ENCODE data around the gene ZNF488. TPM values are rescaled to one million over a fixed set of nuclear protein-coding genes. Genes with fewer than 3 reads are reported as not detected.

Gene ZNF488
- total and polyA plus RNA-seq, 2 donors (not counting 1 experiment from before 2014, with no cell fraction given), result not detected

GRCh38 chr10:47317251-47317650 lies 66.8 kb downstream of the ZNF488 start:
- Mint-ChIP-seq H3K27ac (no peak overlapping the region), H3K9me3 (ENCODE audit: insufficient read depth) (no peaks in the 10 kb centered on the region), H3K27me3 (peaks cover 6% of the 10 kb centered on the region), H3K4me3 (no peak overlapping the region), H3K4me1 (no peaks in the 10 kb centered on the region)
- no peaks in the 10 kb centered on the region for H3K4me1 ChIP-seq (ENCODE audit: control insufficient read depth in 2 of 2, insufficient read depth in 2 of 2, low read length in 2 of 2)
- intact Hi-C loops (cut with micrococcal nuclease), result no loop called here
- H3K9me3 ChIP-seq (ENCODE audit: control extremely low read depth in 1 of 3, control insufficient read depth in 2 of 3, insufficient read depth in 1 of 3, low read length in 2 of 3), result no peaks in the 10 kb centered on the region
- no peak overlapping the region for H3K4me2 ChIP-seq (replicated peaks; ENCODE audit: low read depth, low read length, poor library complexity, severe bottlenecking)
- H3K9ac ChIP-seq (ENCODE audit: low read length), result no peak overlapping the region
- no peak overlapping the region for H2AFZ ChIP-seq (ENCODE audit: insufficient read depth, low read depth, low read length, poor library complexity, severe bottlenecking)
- CTCF ChIA-PET, result interaction anchor here (0.5 to 1.0 kb wide), 2 partner anchors 269 to 293 kb away, joined by 3 to 5 read pairs; no protein-coding TSS in a partner anchor
- H3K4me3 ChIP-seq (ENCODE audit: control extremely low read depth in 1 of 5, extremely low read depth in 1 of 5, insufficient read depth in 1 of 5, low read depth in 2 of 5, low read length in 4 of 5), result no peak overlapping the region
- POLR2A ChIA-PET, result no interaction called here
- H4K20me1 ChIP-seq (ENCODE audit: control insufficient read depth, insufficient read depth, low read length, poor library complexity, severe bottlenecking), result no peaks in the 10 kb centered on the region
- WGBS (ENCODE audit: insufficient coverage), result 86% methylated on average over 3 of the region's 4 CpGs
- no peaks in the 10 kb centered on the region for H3K79me2 ChIP-seq (ENCODE audit: control insufficient read depth, insufficient read depth, low read length)
- no peak for ATAC-seq (ENCODE audit: low read depth)
- no peak for DNase-seq
- no peaks in the 10 kb centered on the region for H3K36me3 ChIP-seq (replicated peaks in 1 of 2; ENCODE audit: control extremely low read depth in 1 of 2, control insufficient read depth in 1 of 2, extremely low read depth in 1 of 2, insufficient read depth in 2 of 2, low read length in 1 of 2)
- H3K27me3 ChIP-seq (replicated peaks in 1 of 4; ENCODE audit: control extremely low read depth in 1 of 4, control insufficient read depth in 3 of 4, insufficient read depth in 4 of 4, low read length in 3 of 4), result no peaks in the 10 kb centered on the region
- TF ChIP-seq EZH2 (IDR thresholded peaks at IDR 0.05; ENCODE audit: borderline replicate concordance, insufficient read depth, low read depth, low read length, poor library complexity, severe bottlenecking), result no peak
- TF ChIP-seq CTCF (IDR thresholded peaks at IDR 0.05), result no peak
- no peak overlapping the region for H3K27ac ChIP-seq (ENCODE audit: low read length in 2 of 2)

GRCh38 chr10:47316131-47316530 lies 68.0 kb downstream of the ZNF488 start:
- 81% methylated on average over 3 of the region's 5 CpGs for WGBS (ENCODE audit: insufficient coverage)
- ATAC-seq (ENCODE audit: low read depth), result no peak
- intact Hi-C loops (cut with micrococcal nuclease), result no loop called here
- TF ChIP-seq CTCF (IDR thresholded peaks at IDR 0.05) (no peak), EZH2 (IDR thresholded peaks at IDR 0.05; ENCODE audit: borderline replicate concordance, insufficient read depth, low read depth, low read length, poor library complexity, severe bottlenecking) (no peak)
- Histone ChIP-seq H3K4me2 (replicated peaks; ENCODE audit: low read depth, low read length, poor library complexity, severe bottlenecking) (no peak overlapping the region), H2AFZ (ENCODE audit: insufficient read depth, low read depth, low read length, poor library complexity, severe bottlenecking) (no peak overlapping the region), H3K79me2 (ENCODE audit: control insufficient read depth, insufficient read depth, low read length) (no peaks in the 10 kb centered on the region), H3K4me3 (ENCODE audit: control extremely low read depth in 1 of 5, extremely low read depth in 1 of 5, insufficient read depth in 1 of 5, low read depth in 2 of 5, low read length in 4 of 5) (no peak overlapping the region), H3K27ac (ENCODE audit: low read length in 2 of 2) (no peak overlapping the region), H3K36me3 (replicated peaks in 1 of 2; ENCODE audit: control extremely low read depth in 1 of 2, control insufficient read depth in 1 of 2, extremely low read depth in 1 of 2, insufficient read depth in 2 of 2, low read length in 1 of 2) (no peaks in the 10 kb centered on the region), H4K20me1 (ENCODE audit: control insufficient read depth, insufficient read depth, low read length, poor library complexity, severe bottlenecking) (no peaks in the 10 kb centered on the region), H3K27me3 (replicated peaks in 1 of 4; ENCODE audit: control extremely low read depth in 1 of 4, control insufficient read depth in 3 of 4, insufficient read depth in 4 of 4, low read length in 3 of 4) (no peaks in the 10 kb centered on the region), H3K9ac (ENCODE audit: low read length) (no peak overlapping the region), H3K9me3 (ENCODE audit: control extremely low read depth in 1 of 3, control insufficient read depth in 2 of 3, insufficient read depth in 1 of 3, low read length in 2 of 3) (no peaks in the 10 kb centered on the region), H3K4me1 (ENCODE audit: control insufficient read depth in 2 of 2, insufficient read depth in 2 of 2, low read length in 2 of 2) (no peaks in the 10 kb centered on the region)
- Mint-ChIP-seq H3K9me3 (ENCODE audit: insufficient read depth) (no peaks in the 10 kb centered on the region), H3K27ac (no peak overlapping the region), H3K4me1 (no peaks in the 10 kb centered on the region), H3K4me3 (no peak overlapping the region), H3K27me3 (peaks cover 3% of the 10 kb centered on the region)
- POLR2A ChIA-PET, result no interaction called here
- CTCF ChIA-PET, result interaction anchor here (1.7 to 10.0 kb wide), 3 partner anchors 8 to 291 kb away, joined by 4 to 201 read pairs (median 83); no protein-coding TSS in a partner anchor
- no peak for DNase-seq

Other genes with a start within 250 kb of the ZNF488 start
- not detected in 2 replicates for gene GDF10, start 84.1 kb downstream of the ZNF488 start, total RNA-seq
- not detected in 2 replicates for gene GDF10, start 84.1 kb downstream of the ZNF488 start, polyA plus RNA-seq
- not detected in 2 replicates for gene GDF2, start 61.8 kb downstream of the ZNF488 start, total RNA-seq
- not detected in 2 replicates for gene GDF2, start 61.8 kb downstream of the ZNF488 start, polyA plus RNA-seq
- gene RBP3, start 35.9 kb downstream of the ZNF488 start, total RNA-seq, result not detected in 2 replicates
- gene RBP3, start 35.9 kb downstream of the ZNF488 start, polyA plus RNA-seq, result not detected in 2 replicates
- not detected in 2 replicates for gene ANXA8, start 99.8 kb upstream of the ZNF488 start, total RNA-seq
- not detected in 2 replicates for gene ANXA8, start 99.8 kb upstream of the ZNF488 start, polyA plus RNA-seq
- not detected in 2 replicates for gene FAM25G, start 107.4 kb upstream of the ZNF488 start, total RNA-seq
- gene FAM25G, start 107.4 kb upstream of the ZNF488 start, polyA plus RNA-seq, result not detected in 2 replicates
- 6.7 and 6.8 TPM in 2 replicates for gene AGAP9, start 139.3 kb upstream of the ZNF488 start, total RNA-seq
- gene AGAP9, start 139.3 kb upstream of the ZNF488 start, polyA plus RNA-seq, result 16.8 and 17.5 TPM in 2 replicates

Measured in B cell (primary cell).